Esophagus muscularis mucosa (tissue), 4 donors: Measurements from ENCODE around the gene CCDC196. TPM values are rescaled to one million over a fixed set of nuclear protein-coding genes. Genes with fewer than 3 reads are reported as not detected.

Experiments used
- DNase-seq: peaks from one replicate; pipeline ENCODE4 v3.0.0-alpha.2; 2017; ENCODE audit errors: extremely low spot score
- H3K27ac ChIP-seq, 4 donors: fragments of 200-600 bp; sonication (generic); replicated peaks in 1 of 4; 1 replicate in 3 of 4; 2 replicates in 1 of 4; pipeline ENCODE4 v1.5.1; 2016 to 2019; ENCODE audit warnings: mild to moderate bottlenecking in 1 of 4
- H3K27me3 ChIP-seq, 4 donors: fragments of 200-600 bp; sonication (generic); one replicate each; pipeline versions ENCODE4 v1.5.1 to v1.6.0; 2016 to 2019
- H3K36me3 ChIP-seq, 4 donors: fragments of 200-600 bp; sonication (generic); one replicate each; pipeline ENCODE4 v1.5.1; 2016 to 2019
- H3K4me1 ChIP-seq, 4 donors: fragments of 200-600 bp; sonication (generic); one replicate each; pipeline ENCODE4 v1.5.1; 2016 to 2019
- H3K4me3 ChIP-seq, 4 donors: fragments of 200-600 bp; sonication (generic); 1 replicate in 2 of 4; 2 replicates in 2 of 4; pipeline ENCODE4 v1.5.1; 2016 to 2019; ENCODE audit warnings: mild to moderate bottlenecking in 4 of 4, moderate library complexity in 1 of 4
- H3K9me3 ChIP-seq, 4 donors: fragments of 200-600 bp; sonication (generic); 1 replicate in 3 of 4; 2 replicates in 1 of 4; pipeline ENCODE4 v1.5.1; 2016 to 2019
- EP300 ChIP-seq: sonication (generic); formaldehyde crosslinking; IDR thresholded peaks from one replicate; pipeline ENCODE4 v1.6.1; 2017; ENCODE audit warnings: antibody characterized with exemption
- POLR2A ChIP-seq: fragments of 450-650 bp; IDR thresholded peaks from one replicate; pipeline ENCODE4 v1.6.1; 2017; ENCODE audit warnings: antibody characterized with exemption, moderate library complexity, mild to moderate bottlenecking, low read depth
- POLR2AphosphoS5 ChIP-seq, 2 donors: sonication (generic); formaldehyde crosslinking; IDR thresholded peaks; one replicate each; pipeline ENCODE4 v1.6.1; 2017; ENCODE audit warnings: antibody characterized with exemption in 2 of 2
- WGBS: methylation state at CpG from one replicate; pipeline ENCODE4 v1.1.5; 2018; 5-methylcytosine and 5-hydroxymethylcytosine counted together
- intact Hi-C: fragments of 100-400 bp; cut with DNase I; formaldehyde crosslinking; loops from one replicate; pipeline ENCODE4 v1.15.1; 2023
- total RNA-seq, 4 donors: library from RNA; depleted of rRNA; stranded (reverse); fragments of >200 nt; gene quantifications; one replicate each; pipeline versions ENCODE4 v1.1.0 to v1.2.1, GENCODE V29; 2016
- TF ChIP-seq, protein P1 (sequence below), 3 experiments: fragments of 200-600 bp in 2 of 3; fragments of 450-650 bp in 1 of 3; sonication (generic) in 2 of 3; IDR thresholded peaks; one replicate each; pipeline ENCODE4 v1.5.1; 2017 to 2019; ENCODE audit warnings: antibody characterized with exemption in 3 of 3, mild to moderate bottlenecking in 2 of 3, moderate library complexity in 1 of 3

The CCDC196 gene
- total RNA-seq, 4 donors from 2014 or later: not detected

GRCh38 chr14:66507722-66508546, 21.8 kb downstream of the CCDC196 start, which contains the start of gene GPHN:
Gene GPHN, plus strand, starts transcription at chr14:66508147.
- no peaks in the 10 kb centered on the region for H3K27me3 ChIP-seq
- WGBS: under 1% methylated on average over 52 of the region's 91 CpGs
- H3K36me3 ChIP-seq: no peaks in the 10 kb centered on the region
- H3K9me3 ChIP-seq: no peaks in the 10 kb centered on the region
- intact Hi-C loops: no loop called here
- TF ChIP-seq, protein P1, sequence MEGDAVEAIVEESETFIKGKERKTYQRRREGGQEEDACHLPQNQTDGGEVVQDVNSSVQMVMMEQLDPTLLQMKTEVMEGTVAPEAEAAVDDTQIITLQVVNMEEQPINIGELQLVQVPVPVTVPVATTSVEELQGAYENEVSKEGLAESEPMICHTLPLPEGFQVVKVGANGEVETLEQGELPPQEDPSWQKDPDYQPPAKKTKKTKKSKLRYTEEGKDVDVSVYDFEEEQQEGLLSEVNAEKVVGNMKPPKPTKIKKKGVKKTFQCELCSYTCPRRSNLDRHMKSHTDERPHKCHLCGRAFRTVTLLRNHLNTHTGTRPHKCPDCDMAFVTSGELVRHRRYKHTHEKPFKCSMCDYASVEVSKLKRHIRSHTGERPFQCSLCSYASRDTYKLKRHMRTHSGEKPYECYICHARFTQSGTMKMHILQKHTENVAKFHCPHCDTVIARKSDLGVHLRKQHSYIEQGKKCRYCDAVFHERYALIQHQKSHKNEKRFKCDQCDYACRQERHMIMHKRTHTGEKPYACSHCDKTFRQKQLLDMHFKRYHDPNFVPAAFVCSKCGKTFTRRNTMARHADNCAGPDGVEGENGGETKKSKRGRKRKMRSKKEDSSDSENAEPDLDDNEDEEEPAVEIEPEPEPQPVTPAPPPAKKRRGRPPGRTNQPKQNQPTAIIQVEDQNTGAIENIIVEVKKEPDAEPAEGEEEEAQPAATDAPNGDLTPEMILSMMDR (IDR thresholded peaks at IDR 0.05): peak; percentile 34 to 48 (median 47)
- TF ChIP-seq POLR2AphosphoS5 (IDR thresholded peaks at IDR 0.05) (peak; percentile 89 to 91), EP300 (no peak), POLR2A (peak; percentile 42)
- H3K4me1 ChIP-seq: peaks cover 18 to 28% (median 21%) of the 10 kb centered on the region in 4 donors
- H3K4me3 ChIP-seq: peak within 1 kb of the TSS; percentile 76 to 91 (median 90)
- H3K27ac ChIP-seq: peak within 1 kb of the TSS; percentile 90 to 95 (median 94)
- peak; percentile 97 for DNase-seq

- no peaks in the 10 kb centered on the region for H3K27me3 ChIP-seq
- peak overlapping the region; percentile 90 to 95 (median 94) for H3K27ac ChIP-seq
- intact Hi-C loops: no loop called here
- no peaks in the 10 kb centered on the region for H3K9me3 ChIP-seq
- H3K4me1 ChIP-seq: peaks cover 20 to 30% (median 21%) of the 10 kb centered on the region in 4 donors
- DNase-seq: no peak
- WGBS: 0% methylated on average over 8 of the region's 19 CpGs
- H3K4me3 ChIP-seq: peak overlapping the region; percentile 76 to 91 (median 90)
- H3K36me3 ChIP-seq: no peaks in the 10 kb centered on the region
- TF ChIP-seq EP300: no peak
- TF ChIP-seq POLR2A: no peak
- TF ChIP-seq, protein P1 (IDR thresholded peaks at IDR 0.05): no peak
- no peak for TF ChIP-seq POLR2AphosphoS5 (IDR thresholded peaks at IDR 0.05)
These were observed 22.3 kb downstream of the CCDC196 start for GRCh38 chr14:66508547-66508845.

DNA sequence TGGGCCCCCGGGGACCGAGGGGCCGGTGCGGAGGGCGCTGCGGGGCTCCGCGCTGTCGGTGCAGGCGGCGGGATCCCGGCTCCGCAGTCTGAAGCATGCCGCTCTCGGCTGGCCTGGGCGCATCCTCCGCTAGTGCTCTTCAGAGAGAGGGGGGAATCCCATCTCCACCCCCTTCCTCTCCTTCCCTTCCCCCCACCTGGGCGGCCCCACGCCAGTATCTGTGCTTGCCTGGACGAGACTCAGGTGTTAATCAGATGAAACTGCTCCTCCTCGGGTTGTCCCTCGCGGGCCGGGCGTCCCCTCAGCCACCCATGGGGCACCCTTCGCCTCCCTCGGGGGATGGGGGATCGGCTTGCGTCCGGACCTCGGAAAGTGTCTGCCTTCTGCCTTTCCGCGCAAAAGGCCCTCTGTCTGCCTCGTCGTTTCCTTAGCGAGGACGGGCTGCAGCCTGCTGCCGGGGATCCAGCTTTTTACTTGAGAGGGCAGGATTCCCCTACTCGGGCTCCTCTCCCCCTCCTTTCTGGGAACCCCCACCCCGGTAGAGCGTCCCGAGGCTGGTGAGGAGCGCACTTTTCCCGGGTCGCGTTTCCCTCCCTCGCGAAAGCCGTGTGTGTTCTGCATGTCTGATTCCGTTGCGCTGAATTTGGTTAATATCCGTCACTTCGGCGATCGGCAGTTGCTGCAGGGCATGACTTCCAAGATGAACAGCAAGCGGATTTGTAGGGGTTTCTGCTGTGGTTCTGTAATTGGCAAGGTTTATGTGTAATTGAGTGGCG, 22.9 kb downstream of the CCDC196 start:
- Histone ChIP-seq H3K36me3 (no peaks in the 10 kb centered on the region), H3K4me3 (peak overlapping the region; percentile 76 to 91 (median 90)), H3K27me3 (no peaks in the 10 kb centered on the region), H3K9me3 (no peaks in the 10 kb centered on the region), H3K27ac (peak overlapping the region; percentile 90 to 95 (median 94)), H3K4me1 (peaks cover 20 to 30% (median 21%) of the 10 kb centered on the region in 4 donors)
- intact Hi-C loops: no loop called here
- TF ChIP-seq POLR2A (no peak), POLR2AphosphoS5 (IDR thresholded peaks at IDR 0.05) (no peak), EP300 (no peak)
- TF ChIP-seq, protein P1 (IDR thresholded peaks at IDR 0.05): no peak
- WGBS: 0% methylated on average over 21 of the region's 57 CpGs
- DNase-seq: no peak

- Histone ChIP-seq H3K27ac (peak overlapping the region in 2 of 4 donors; percentile 93 to 94), H3K4me3 (peak overlapping the region; percentile 76 to 91 (median 90)), H3K4me1 (peaks cover 20 to 30% (median 21%) of the 10 kb centered on the region in 4 donors), H3K36me3 (no peaks in the 10 kb centered on the region), H3K9me3 (no peaks in the 10 kb centered on the region), H3K27me3 (no peaks in the 10 kb centered on the region)
- intact Hi-C loops: no loop called here
- TF ChIP-seq POLR2AphosphoS5 (IDR thresholded peaks at IDR 0.05) (no peak), POLR2A (no peak), EP300 (no peak)
- TF ChIP-seq, protein P1 (IDR thresholded peaks at IDR 0.05): no peak
- no peak for DNase-seq
- WGBS: 41% methylated on average over 4 of the region's 4 CpGs
These were observed 23.7 kb downstream of the CCDC196 start for GRCh38 chr14:66509874-66510273.
